Esophagus (tissue), 2 donors: ENCODE data around the gene MYLK4. TPM values are rescaled to one million over a fixed set of nuclear protein-coding genes. Genes with fewer than 3 reads are reported as not detected.

Experiments
- H3K27ac ChIP-seq, 2 donors: one replicate each; pipeline ENCODE4 v1.5.1; 2013; ENCODE audit warnings: low read depth in 2 of 2, mild to moderate bottlenecking in 2 of 2, inconsistent platforms in 1 of 2, low read length in 1 of 2, moderate library complexity in 1 of 2
- H3K27me3 ChIP-seq, 2 donors: one replicate each; pipeline ENCODE4 v1.6.1; 2013; ENCODE audit warnings: low read length in 2 of 2, control low read depth in 1 of 2, mild to moderate bottlenecking in 1 of 2; ENCODE audit not compliant: insufficient read depth in 2 of 2, control insufficient read depth in 1 of 2
- H3K36me3 ChIP-seq, 2 donors: one replicate each; pipeline ENCODE4 v1.6.1; 2013; ENCODE audit warnings: low read length in 1 of 2; ENCODE audit not compliant: control insufficient read depth in 2 of 2, insufficient read depth in 2 of 2
- H3K4me1 ChIP-seq, 2 donors: one replicate each; pipeline ENCODE4 v1.6.1; 2013; ENCODE audit warnings: low read length in 1 of 2; ENCODE audit not compliant: control insufficient read depth in 2 of 2, insufficient read depth in 2 of 2
- H3K4me3 ChIP-seq, 2 donors: one replicate each; pipeline ENCODE4 v1.5.1; 2013; ENCODE audit warnings: low read length in 2 of 2, mild to moderate bottlenecking in 2 of 2, low read depth in 1 of 2, moderate library complexity in 1 of 2
- H3K9me3 ChIP-seq, 2 donors: one replicate each; pipeline ENCODE4 v1.6.1; 2013; ENCODE audit warnings: mild to moderate bottlenecking in 2 of 2, low read depth in 1 of 2, low read length in 1 of 2, moderate library complexity in 1 of 2; ENCODE audit not compliant: control insufficient read depth in 2 of 2, insufficient read depth in 1 of 2
- WGBS, 2 donors: extraction: QIAGEN DNeasy Blood & Tissue Kit; methylation state at CpG; one replicate each; pipeline ENCODE4 v1.1.7; 2013; 5-methylcytosine and 5-hydroxymethylcytosine counted together
- polyA plus RNA-seq, 2 donors: library from polyadenylated mRNA; stranded (reverse); fragments of 200-250 nt; gene quantifications; one replicate each; pipeline ENCODE4 v1.2.3, GENCODE V29; 2013
- donor health status: healthy with polysubstance abuse.
- donor health status: Bipolar disorder and iron deficiency.

MYLK4 gene
- polyA plus RNA-seq, 2 donors = 0.59 to 0.75 TPM

DNA sequence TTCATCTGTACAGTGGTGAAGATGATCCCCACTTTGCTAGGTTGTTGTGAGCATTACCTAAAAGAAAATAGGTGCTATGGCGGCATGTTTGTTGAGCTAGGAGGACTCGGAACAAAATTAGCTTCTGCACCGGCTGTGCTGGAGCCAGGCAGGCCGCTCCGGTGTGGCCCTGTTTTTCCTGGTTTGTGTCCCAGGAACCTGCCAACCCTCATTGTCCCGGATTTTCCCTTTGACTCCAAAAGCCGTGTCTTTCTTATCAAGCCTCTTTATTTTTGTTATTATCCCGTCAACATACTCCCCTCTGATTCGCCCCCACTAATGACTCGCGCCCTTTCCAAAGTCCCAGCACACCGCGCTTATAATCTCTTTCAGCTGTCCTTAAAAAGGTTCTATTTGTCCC lies 117.0 kb downstream of the MYLK4 start:
- Histone ChIP-seq H3K27me3 (no peaks in the 10 kb centered on the region), H3K4me1 (peaks cover 2 to 6% of the 10 kb centered on the region in 2 donors), H3K27ac (peak overlapping the region; percentile 26 to 68), H3K36me3 (no peaks in the 10 kb centered on the region), H3K9me3 (no peaks in the 10 kb centered on the region), H3K4me3 (peak overlapping the region in 1 of 2 donors; percentile 35)
- 71 to 79% methylated on average over 13 of the region's 13 CpGs for whole genome bisulfite sequencing, 2 donors

DNA sequence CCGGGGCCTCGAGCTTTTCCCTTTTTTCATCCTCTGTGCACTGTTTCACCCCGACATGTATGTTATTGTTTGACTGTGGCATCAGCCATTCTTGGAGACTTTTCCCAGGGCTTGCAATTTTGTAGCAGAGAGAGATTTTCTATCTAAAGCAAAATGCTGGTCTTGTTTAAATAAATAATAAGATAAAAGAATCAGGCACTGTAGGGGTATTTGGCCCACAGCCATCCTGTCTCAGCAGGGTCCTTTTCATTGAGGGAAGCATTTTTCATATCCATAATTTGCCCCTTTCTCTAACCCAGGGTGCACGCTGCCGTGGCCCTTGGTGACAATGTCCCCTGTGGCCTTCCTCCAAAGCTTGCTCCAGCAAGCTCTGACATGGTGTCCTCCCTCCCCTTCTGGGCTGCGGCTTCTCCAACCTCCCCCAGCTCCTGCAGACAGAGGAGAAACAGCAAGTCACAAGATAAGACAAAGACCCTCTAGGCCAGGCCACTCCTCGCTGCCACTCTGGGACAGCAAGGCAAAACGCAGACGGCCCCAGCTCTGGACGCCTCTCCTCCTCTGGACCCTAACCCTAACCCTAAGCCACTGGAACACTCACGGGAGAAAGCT lies 117.6 kb downstream of the MYLK4 start:
- Histone ChIP-seq H3K4me1 (peaks cover 2 to 6% of the 10 kb centered on the region in 2 donors), H3K9me3 (no peaks in the 10 kb centered on the region), H3K36me3 (no peaks in the 10 kb centered on the region), H3K27ac (peak overlapping the region in 1 of 2 donors; percentile 35), H3K27me3 (no peaks in the 10 kb centered on the region), H3K4me3 (no peak overlapping the region)
- 89 to 92% methylated on average over 11 of the region's 11 CpGs for WGBS, 2 donors

DNA sequence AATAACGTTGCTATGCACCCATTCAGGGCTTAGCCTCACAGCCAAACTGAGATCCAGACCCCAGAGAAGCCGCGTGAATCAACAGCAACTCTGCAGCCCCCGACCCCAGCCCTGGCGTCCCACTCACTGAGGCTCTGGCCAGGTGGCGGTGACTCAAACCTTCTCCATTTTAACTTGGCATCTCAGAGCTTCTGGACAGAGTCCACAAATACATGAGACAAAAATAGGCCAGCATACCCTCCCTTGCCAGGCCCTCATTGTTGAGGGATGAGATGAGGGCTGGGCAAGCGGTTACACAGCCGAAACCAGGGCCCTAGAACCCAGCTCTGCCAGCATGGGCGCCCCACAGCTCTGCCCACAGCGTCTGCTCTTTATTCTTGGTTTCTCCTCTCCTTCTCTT lies 118.4 kb downstream of the MYLK4 start:
- peak overlapping the region in 1 of 2 donors; percentile 35 for H3K27ac ChIP-seq
- 69 to 83% methylated on average over 10 of the region's 10 CpGs for WGBS, 2 donors
- H3K36me3 ChIP-seq = no peaks in the 10 kb centered on the region
- H3K27me3 ChIP-seq = no peaks in the 10 kb centered on the region
- no peaks in the 10 kb centered on the region for H3K9me3 ChIP-seq
- H3K4me1 ChIP-seq = peaks cover 2 to 6% of the 10 kb centered on the region in 2 donors
- H3K4me3 ChIP-seq = no peak overlapping the region

DNA sequence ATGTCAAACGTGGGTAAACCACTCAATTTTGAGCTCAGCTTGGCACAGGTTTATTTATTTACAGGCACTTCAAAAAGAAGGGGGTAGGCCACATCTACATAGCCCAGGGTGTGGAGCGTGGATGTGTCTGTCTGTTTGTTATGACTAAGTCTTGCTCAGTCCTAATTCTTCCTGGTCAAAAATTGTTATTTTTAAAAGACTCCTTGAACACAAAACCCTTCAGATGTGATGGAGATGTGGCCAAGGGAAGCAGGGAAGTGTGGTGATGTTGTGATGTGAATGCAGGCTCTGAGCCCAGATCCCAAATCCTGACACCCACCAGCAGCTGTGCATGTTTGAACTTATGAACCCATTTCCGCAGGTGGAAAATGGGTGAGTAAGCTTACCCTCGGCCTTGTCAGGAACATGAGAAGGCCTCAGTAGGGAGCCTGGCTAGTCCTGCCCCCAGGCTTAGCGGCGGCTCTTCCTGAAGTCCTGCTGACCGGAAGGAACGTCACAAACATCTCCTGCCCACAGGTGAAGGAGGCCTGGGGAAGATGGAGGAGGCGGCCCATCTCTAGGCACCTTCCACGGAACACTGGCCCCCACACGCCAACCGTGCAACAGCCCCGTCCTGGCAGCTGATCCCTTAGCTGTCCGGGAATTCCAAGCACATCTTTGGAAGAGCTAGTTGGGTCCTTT lies 119.7 kb downstream of the MYLK4 start:
- Histone ChIP-seq H3K4me1 (peaks cover 2 to 6% of the 10 kb centered on the region in 2 donors), H3K4me3 (no peak overlapping the region), H3K36me3 (no peaks in the 10 kb centered on the region), H3K27ac (peak overlapping the region; percentile 26 to 79), H3K27me3 (no peaks in the 10 kb centered on the region), H3K9me3 (no peaks in the 10 kb centered on the region)
- WGBS, 2 donors = 71 to 76% methylated on average over 14 of the region's 14 CpGs

DNA sequence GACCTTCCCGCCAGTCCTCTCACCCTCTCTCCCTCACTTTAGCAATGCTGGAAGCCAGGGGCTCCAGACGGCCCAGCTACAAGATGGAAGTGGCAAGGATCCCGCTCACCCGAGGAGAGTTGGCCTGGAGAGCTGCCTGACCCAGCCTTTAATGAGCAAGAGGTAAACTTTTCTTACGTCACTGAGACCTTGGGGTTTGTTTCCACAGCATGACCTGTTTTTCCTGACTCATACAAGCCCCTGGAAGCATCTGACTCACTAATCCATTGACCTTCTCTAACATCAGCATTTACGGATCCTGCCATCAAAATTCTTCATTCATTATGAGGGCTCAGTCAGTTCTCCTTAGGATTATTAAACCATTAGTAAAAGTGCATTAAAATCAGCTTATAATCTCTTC lies 120.4 kb downstream of the MYLK4 start:
- no peaks in the 10 kb centered on the region for H3K36me3 ChIP-seq
- H3K4me3 ChIP-seq = no peak overlapping the region
- 38 to 60% methylated on average over 6 of the region's 6 CpGs for WGBS, 2 donors
- H3K27ac ChIP-seq = peak overlapping the region in 1 of 2 donors; percentile 70
- H3K27me3 ChIP-seq = no peaks in the 10 kb centered on the region
- H3K4me1 ChIP-seq = peaks cover 2 to 6% of the 10 kb centered on the region in 2 donors
- H3K9me3 ChIP-seq = no peaks in the 10 kb centered on the region

DNA sequence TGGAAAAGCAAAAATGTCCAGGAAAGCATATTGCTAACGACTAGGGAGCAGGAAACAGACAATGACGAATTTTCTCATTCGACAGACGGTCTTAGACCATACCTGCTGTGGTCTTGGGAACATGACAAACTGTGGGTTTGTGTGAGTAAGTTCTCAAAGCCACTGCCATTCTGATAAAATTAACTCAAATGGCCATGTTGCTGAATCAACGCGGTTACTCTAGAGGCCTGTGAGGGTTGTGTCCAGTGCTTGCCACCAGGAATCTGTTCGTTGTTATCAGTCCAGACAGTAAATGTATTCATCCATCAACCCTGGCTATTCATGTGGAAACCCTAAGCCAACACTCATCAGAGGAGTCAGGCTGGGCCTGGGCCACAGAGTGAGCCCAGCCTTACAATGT lies 124.3 kb downstream of the MYLK4 start:
- WGBS, 2 donors = 86% methylated on average over 7 of the region's 7 CpGs
- H3K4me3 ChIP-seq = no peak overlapping the region
- H3K27me3 ChIP-seq = no peaks in the 10 kb centered on the region
- no peak overlapping the region for H3K27ac ChIP-seq
- no peaks in the 10 kb centered on the region for H3K36me3 ChIP-seq
- H3K9me3 ChIP-seq = no peaks in the 10 kb centered on the region
- peaks cover 0 to 5% of the 10 kb centered on the region in 2 donors for H3K4me1 ChIP-seq

DNA sequence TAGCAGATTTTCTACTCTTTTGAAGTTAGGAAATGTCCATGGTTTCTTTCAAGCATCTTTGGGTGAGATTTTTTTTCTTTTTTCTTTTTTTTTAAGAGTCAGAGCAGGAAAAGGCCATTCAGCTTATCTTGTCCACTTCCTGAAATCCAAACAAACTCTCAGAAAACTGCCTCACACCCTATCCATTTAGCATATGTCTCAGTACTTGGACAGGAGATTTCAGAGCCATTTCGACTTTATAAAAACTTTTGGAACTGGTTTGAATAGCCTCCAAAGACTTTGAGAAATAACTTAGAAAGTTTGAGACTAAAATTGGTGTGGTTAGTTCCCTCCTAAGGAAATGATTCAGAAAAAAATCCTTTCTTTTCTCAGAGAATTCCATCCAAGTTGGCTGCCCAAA lies 125.1 kb downstream of the MYLK4 start:
- no peaks in the 10 kb centered on the region for H3K27me3 ChIP-seq
- H3K27ac ChIP-seq = no peak overlapping the region
- H3K4me1 ChIP-seq = no peaks in the 10 kb centered on the region
- 38 to 44% methylated on average over 1 of the region's 1 CpG for WGBS, 2 donors
- H3K9me3 ChIP-seq = no peaks in the 10 kb centered on the region
- H3K4me3 ChIP-seq = no peak overlapping the region
- no peaks in the 10 kb centered on the region for H3K36me3 ChIP-seq

DNA sequence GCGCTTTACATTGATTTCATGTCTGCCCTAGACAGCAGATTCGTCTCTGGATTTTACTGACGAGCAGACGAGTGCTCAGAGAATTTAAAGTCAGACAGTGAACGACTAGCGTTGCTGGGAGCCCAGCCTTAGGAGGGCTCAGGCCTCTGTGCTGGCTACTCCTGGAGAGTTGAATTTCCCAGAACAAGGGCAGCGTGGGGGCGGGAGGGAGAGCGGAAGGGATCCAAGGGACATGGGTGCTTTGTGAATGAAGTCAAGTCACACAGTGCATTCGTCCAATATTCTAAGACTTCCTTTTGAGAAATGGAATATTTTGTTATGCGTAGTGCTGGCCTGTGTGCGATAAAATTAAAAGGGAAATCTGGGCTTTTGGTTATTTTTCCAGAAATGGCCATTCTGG lies 126.5 kb downstream of the MYLK4 start:
- 88 to 91% methylated on average over 12 of the region's 12 CpGs for WGBS, 2 donors
- Histone ChIP-seq H3K27ac (no peak overlapping the region), H3K36me3 (no peaks in the 10 kb centered on the region), H3K27me3 (no peaks in the 10 kb centered on the region), H3K4me1 (no peaks in the 10 kb centered on the region), H3K9me3 (no peaks in the 10 kb centered on the region), H3K4me3 (no peak overlapping the region)

DNA sequence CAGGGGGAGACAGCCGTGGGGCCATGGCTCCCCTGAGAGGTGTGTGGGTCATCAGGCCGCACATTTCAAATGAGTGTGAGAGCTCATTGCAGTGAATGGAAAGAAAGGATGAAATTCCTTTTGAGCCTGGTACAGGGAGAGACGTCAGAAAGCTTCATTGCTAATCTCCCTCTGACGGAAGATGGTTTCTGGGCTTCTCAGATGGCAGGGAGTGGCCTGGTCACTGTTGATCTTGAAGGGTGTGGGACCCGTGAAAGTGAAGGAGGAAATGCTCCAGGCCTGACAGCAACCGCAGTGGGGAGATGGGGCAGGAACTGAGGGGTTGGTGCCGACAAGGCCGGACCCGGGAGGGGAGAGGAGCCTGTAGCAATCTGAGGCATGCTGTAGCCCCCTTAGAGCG lies 127.4 kb downstream of the MYLK4 start:
- Histone ChIP-seq H3K27ac (no peak overlapping the region), H3K4me1 (no peaks in the 10 kb centered on the region), H3K4me3 (no peak overlapping the region), H3K27me3 (peaks cover 0 to 4% of the 10 kb centered on the region in 2 donors), H3K36me3 (no peaks in the 10 kb centered on the region), H3K9me3 (no peaks in the 10 kb centered on the region)
- WGBS, 2 donors = 72 to 77% methylated on average over 10 of the region's 10 CpGs

DNA sequence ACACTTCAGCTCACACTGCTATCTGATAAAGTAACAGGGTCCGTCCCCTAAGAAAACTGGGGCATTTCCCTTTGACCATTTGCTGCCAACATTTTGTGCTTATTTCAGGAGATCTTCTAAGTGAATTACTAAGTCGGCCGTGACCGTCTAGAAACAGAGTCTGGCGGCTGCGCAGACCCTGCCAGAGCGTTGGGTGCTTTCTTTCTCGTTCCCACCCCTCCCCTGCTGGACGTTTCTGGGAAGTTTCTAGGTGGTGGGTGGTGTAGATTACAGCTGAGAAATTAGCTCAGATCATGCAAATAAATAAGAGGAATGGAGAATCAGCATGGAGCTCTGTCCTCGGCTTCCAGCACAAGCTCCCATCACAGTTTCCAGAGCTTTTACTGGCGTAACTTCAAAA lies 128.1 kb downstream of the MYLK4 start:
- Histone ChIP-seq H3K27ac (no peak overlapping the region), H3K9me3 (no peaks in the 10 kb centered on the region), H3K36me3 (no peaks in the 10 kb centered on the region), H3K4me1 (no peaks in the 10 kb centered on the region), H3K4me3 (no peak overlapping the region), H3K27me3 (peaks cover 0 to 4% of the 10 kb centered on the region in 2 donors)
- 82 to 85% methylated on average over 11 of the region's 11 CpGs for WGBS, 2 donors
